Tibial nerve (tissue), 4 donors: ENCODE measurements around the gene HOXB8.

Experiments used
- CTCF ChIP-seq, 5 experiments: fragments of 200-600 bp in 3 of 5; fragments of 450-650 bp in 2 of 5; sonication (generic) in 3 of 5; IDR thresholded peaks; one replicate each; pipeline ENCODE4 v1.5.1; 2016 to 2019; ENCODE audit warnings: antibody characterized with exemption in 5 of 5, mild to moderate bottlenecking in 3 of 5, moderate library complexity in 2 of 5
- EP300 ChIP-seq, 2 donors: sonication (generic); formaldehyde crosslinking; IDR thresholded peaks; one replicate each; pipeline ENCODE4 v1.6.1; 2017; ENCODE audit warnings: antibody characterized with exemption in 2 of 2, mild to moderate bottlenecking in 1 of 2
- POLR2A ChIP-seq, 2 donors: fragments of 450-650 bp; IDR thresholded peaks; one replicate each; pipeline ENCODE4 v1.6.1; 2017; ENCODE audit warnings: antibody characterized with exemption in 2 of 2, mild to moderate bottlenecking in 2 of 2, moderate library complexity in 2 of 2

- no peak for TF ChIP-seq CTCF (IDR thresholded peaks at IDR 0.05)
- no peak for TF ChIP-seq POLR2A (IDR thresholded peaks at IDR 0.05)
- TF ChIP-seq EP300 (IDR thresholded peaks at IDR 0.05), result no peak
Measured at GRCh38 chr17:48579760-48580554, 35.1 kb downstream of the HOXB8 start.
